Smooth muscle cell (in vitro differentiated cells): ENCODE results near the gene TOPBP1. TPM values are rescaled to one million over a fixed set of nuclear protein-coding genes. Genes with fewer than 3 reads are reported as not detected.
A peak's percentile ranks its signal among the peaks of the same experiment; 100 is the strongest.

ENCODE experiments used
- DNase-seq: peaks from one replicate; lab custom pipeline; 2025; ENCODE audit not compliant: unreplicated experiment; lab: John Stamatoyannopoulos, UW
- H2AFZ ChIP-seq: fragments of 200-600 bp; sonication (generic); 2 replicates; pipeline ENCODE4 v1.6.0; 2016; ENCODE audit warnings: antibody characterized with exemption, low read depth, mild to moderate bottlenecking
- H3F3A ChIP-seq: fragments of 200-600 bp; sonication (generic); 2 replicates; pipeline ENCODE4 v1.6.0; 2017; ENCODE audit warnings: antibody characterized with exemption, low read depth
- H3K27ac ChIP-seq: fragments of 200-600 bp; sonication (generic); 2 replicates; pipeline ENCODE4 v1.5.1; 2016; ENCODE audit warnings: low read depth, mild to moderate bottlenecking
- H3K27me3 ChIP-seq: fragments of 200-600 bp; sonication (generic); 2 replicates; pipeline ENCODE4 v1.6.1; 2016; ENCODE audit warnings: low read depth, mild to moderate bottlenecking
- H3K36me3 ChIP-seq: fragments of 200-600 bp; sonication (generic); 2 replicates; pipeline ENCODE4 v1.5.1; 2016; ENCODE audit warnings: low read depth
- H3K4me1 ChIP-seq: fragments of 200-600 bp; sonication (generic); 2 replicates; pipeline ENCODE4 v1.5.1; 2016; ENCODE audit warnings: low read depth
- H3K4me2 ChIP-seq: fragments of 200-600 bp; sonication (generic); 2 replicates; pipeline ENCODE4 v1.6.0; 2016; ENCODE audit warnings: mild to moderate bottlenecking
- H3K4me3 ChIP-seq: fragments of 200-600 bp; sonication (generic); 2 replicates; pipeline ENCODE4 v1.5.1; 2016; ENCODE audit warnings: mild to moderate bottlenecking
- H3K79me2 ChIP-seq: fragments of 200-600 bp; sonication (generic); 2 replicates; pipeline ENCODE4 v1.6.0; 2016; ENCODE audit warnings: low read depth, mild to moderate bottlenecking
- H3K9ac ChIP-seq: fragments of 200-600 bp; sonication (generic); 2 replicates; pipeline ENCODE4 v1.6.0; 2016; ENCODE audit warnings: low read depth
- H3K9me3 ChIP-seq: fragments of 200-600 bp; sonication (generic); replicated peaks from 2 replicates; pipeline ENCODE4 v1.5.1; 2016; ENCODE audit warnings: low read depth
- H4K20me1 ChIP-seq: fragments of 200-600 bp; sonication (generic); 2 replicates; pipeline ENCODE4 v1.6.0; 2016; ENCODE audit warnings: low read depth
- WGBS: methylation state at CpG from one replicate; pipeline ENCODE4 v1.1.7; 2016; ENCODE audit warnings: low lambda C conversion rate; 5-methylcytosine and 5-hydroxymethylcytosine counted together
- polyA plus RNA-seq: library from polyadenylated mRNA; unstranded; fragments of >200 nt; fragmentation: Nextera tagmentation; extraction: Ambion mirVana; gene quantifications from 2 replicates; pipeline ENCODE4 v1.2.1, GENCODE V29; 2016
- total RNA-seq: library from RNA; depleted of rRNA; stranded (reverse); fragments of >200 nt; gene quantifications from 2 replicates; pipeline ENCODE4 v1.2.3, GENCODE V29; 2014
- TF ChIP-seq, protein P1 (sequence below): fragments of 200-600 bp; sonication (generic); IDR thresholded peaks from 2 replicates; pipeline ENCODE4 v1.5.1; 2017; ENCODE audit warnings: borderline replicate concordance, mild to moderate bottlenecking, antibody characterized with exemption; ENCODE audit not compliant: insufficient read depth, poor library complexity, severe bottlenecking

The TOPBP1 gene
- total and polyA plus RNA-seq, 2 experiments from 2014 or later = 8.3 to 27.5 TPM

DNA sequence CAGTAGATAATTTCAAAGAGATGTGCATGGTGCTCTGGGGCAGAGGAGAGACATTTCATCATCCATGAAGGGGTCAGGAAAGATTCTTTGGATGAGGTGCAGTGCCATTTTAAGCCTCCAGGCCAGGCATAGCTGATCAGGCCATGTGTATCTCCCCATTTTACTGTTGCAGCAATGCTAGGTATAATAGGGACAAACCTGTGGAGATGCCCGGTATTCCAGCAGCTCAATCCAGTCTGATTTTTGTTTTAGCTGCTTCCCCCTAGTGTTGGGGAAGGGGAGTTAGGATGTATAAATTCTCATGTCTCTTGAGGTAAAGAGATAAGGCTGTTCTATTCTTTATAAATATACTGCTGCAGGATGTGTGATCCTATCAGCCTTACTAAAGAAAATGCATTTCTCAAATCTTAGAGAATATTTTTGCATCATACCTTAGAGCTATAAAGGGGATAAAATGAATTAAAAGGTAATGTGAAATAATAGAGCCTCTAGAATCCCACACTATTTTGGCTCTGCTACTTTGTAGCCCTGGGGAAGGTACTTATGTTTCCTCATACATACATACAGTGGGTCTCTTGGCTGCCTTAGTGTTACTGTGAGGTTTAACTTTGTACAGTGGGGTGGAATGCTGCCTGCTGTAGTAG lies 83.1 kb downstream of the TOPBP1 start:
- Histone ChIP-seq H3K36me3 (peaks cover 11% of the 10 kb centered on the region), H3K27ac (no peak overlapping the region)
- DNase-seq = no peak

DNA sequence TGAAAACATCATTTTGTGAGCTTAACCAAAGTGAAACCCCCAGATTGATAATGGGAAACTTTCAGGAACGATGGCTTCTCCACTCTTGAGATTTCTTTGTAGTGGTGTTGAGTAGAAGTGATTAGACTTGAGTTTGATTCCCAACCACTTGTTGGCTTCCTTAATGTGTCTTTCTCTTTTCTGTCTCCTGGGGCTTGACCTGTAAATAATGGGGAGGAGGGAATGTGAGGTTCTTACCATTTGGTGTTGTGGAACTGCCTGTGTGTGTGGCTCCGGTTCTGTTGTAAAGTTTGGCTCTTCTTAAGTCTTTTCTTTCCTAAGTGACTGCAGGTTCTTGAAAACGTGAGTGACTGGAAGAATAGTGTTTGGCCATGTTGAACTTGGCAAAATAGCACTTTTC lies 85.6 kb downstream of the TOPBP1 start:
- H3K4me1 ChIP-seq = peaks cover 25% of the 10 kb centered on the region
- H3K79me2 ChIP-seq = peaks cover 69% of the 10 kb centered on the region
- H2AFZ ChIP-seq = no peak overlapping the region
- peak overlapping the region; percentile 94 for H3K4me2 ChIP-seq
- H3K9me3 ChIP-seq = no peaks in the 10 kb centered on the region
- TF ChIP-seq, protein P1, sequence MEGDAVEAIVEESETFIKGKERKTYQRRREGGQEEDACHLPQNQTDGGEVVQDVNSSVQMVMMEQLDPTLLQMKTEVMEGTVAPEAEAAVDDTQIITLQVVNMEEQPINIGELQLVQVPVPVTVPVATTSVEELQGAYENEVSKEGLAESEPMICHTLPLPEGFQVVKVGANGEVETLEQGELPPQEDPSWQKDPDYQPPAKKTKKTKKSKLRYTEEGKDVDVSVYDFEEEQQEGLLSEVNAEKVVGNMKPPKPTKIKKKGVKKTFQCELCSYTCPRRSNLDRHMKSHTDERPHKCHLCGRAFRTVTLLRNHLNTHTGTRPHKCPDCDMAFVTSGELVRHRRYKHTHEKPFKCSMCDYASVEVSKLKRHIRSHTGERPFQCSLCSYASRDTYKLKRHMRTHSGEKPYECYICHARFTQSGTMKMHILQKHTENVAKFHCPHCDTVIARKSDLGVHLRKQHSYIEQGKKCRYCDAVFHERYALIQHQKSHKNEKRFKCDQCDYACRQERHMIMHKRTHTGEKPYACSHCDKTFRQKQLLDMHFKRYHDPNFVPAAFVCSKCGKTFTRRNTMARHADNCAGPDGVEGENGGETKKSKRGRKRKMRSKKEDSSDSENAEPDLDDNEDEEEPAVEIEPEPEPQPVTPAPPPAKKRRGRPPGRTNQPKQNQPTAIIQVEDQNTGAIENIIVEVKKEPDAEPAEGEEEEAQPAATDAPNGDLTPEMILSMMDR = no peak
- peaks cover 69% of the 10 kb centered on the region for H4K20me1 ChIP-seq
- peak overlapping the region; percentile 66 for H3K4me3 ChIP-seq
- H3K27ac ChIP-seq = peak overlapping the region; percentile 46
- 69% methylated on average over 3 of the region's 3 CpGs for whole genome bisulfite sequencing
- H3F3A ChIP-seq = peaks cover 12% of the 10 kb centered on the region
- H3K9ac ChIP-seq = peak overlapping the region; percentile 92
- no peaks in the 10 kb centered on the region for H3K27me3 ChIP-seq
- no peak for DNase-seq
- peaks cover 3% of the 10 kb centered on the region for H3K36me3 ChIP-seq

More for the DNA sequence above, 83.1 kb downstream of the TOPBP1 start:
- H3K4me2 ChIP-seq = peak overlapping the region; percentile 36
- WGBS = 44% methylated on average over 1 of the region's 1 CpG
- no peaks in the 10 kb centered on the region for H3K27me3 ChIP-seq
- TF ChIP-seq, protein P1 = peak; percentile 45
- peaks cover 94% of the 10 kb centered on the region for H4K20me1 ChIP-seq
- H3K9me3 ChIP-seq = no peaks in the 10 kb centered on the region
- no peak overlapping the region for H2AFZ ChIP-seq
- H3K79me2 ChIP-seq = peaks cover 91% of the 10 kb centered on the region
- no peak overlapping the region for H3K9ac ChIP-seq
- H3K4me1 ChIP-seq = peaks cover 19% of the 10 kb centered on the region
- peaks cover 6% of the 10 kb centered on the region for H3F3A ChIP-seq
- no peak overlapping the region for H3K4me3 ChIP-seq

DNA sequence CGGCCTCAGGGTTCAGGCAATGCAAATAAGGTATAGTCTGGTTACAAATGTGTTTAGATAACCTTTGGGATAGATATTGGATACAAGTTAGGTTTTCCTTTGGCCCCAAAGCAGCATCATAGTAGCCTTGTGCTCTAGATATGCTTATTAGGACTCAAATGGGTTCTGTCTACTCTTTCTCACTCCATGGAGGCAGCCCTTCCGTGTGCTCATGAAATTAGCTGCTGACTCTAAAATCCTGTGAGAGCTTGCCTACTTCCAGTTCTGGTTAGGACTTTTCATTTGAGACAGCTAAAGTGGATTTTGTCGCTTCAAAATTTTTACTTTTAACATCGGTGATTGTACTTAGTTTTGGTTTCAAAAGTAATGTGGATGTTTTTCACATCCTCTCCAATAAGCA lies 86.7 kb downstream of the TOPBP1 start:
- Histone ChIP-seq H3K4me2 (peak overlapping the region; percentile 94), H3F3A (peaks cover 12% of the 10 kb centered on the region), H3K4me1 (peaks cover 29% of the 10 kb centered on the region), H2AFZ (no peak overlapping the region), H3K79me2 (peaks cover 58% of the 10 kb centered on the region), H3K27me3 (no peaks in the 10 kb centered on the region), H3K4me3 (peak overlapping the region; percentile 66), H3K36me3 (peaks cover 3% of the 10 kb centered on the region), H3K27ac (peak overlapping the region; percentile 91), H3K9me3 (no peaks in the 10 kb centered on the region), H3K9ac (peak overlapping the region; percentile 92), H4K20me1 (peaks cover 58% of the 10 kb centered on the region)
- DNase-seq = no peak
- TF ChIP-seq, protein P1 = no peak
- WGBS = 36% methylated on average over 4 of the region's 4 CpGs
